CD14-positive monocyte (primary cell): ENCODE data around the gene EDIL3. TPM values are rescaled to one million over a fixed set of nuclear protein-coding genes. Genes with fewer than 3 reads are reported as not detected.

Experiments used
- DNase-seq, 3 donors: peaks; one replicate each; pipeline ENCODE4 v3.0.0-alpha.2; 2011 to 2022
- H2AFZ ChIP-seq: 2 replicates; pipeline ENCODE4 v1.6.0; 2012; ENCODE audit warnings: mild to moderate bottlenecking, low read depth, low read length, inconsistent platforms; ENCODE audit not compliant: insufficient read depth, poor library complexity, severe bottlenecking
- H3K27ac ChIP-seq, 2 donors: 1 replicate in 1 of 2; 2 replicates in 1 of 2; pipeline ENCODE4 v1.5.1; 2012 to 2013; ENCODE audit warnings: low read length in 2 of 2, control low read depth in 1 of 2, inconsistent platforms in 1 of 2, low read depth in 1 of 2, mild to moderate bottlenecking in 1 of 2
- H3K27me3 ChIP-seq, 2 donors: one replicate each; pipeline versions ENCODE4 v1.6.0 to v1.6.1; 2011 to 2013; ENCODE audit warnings: low read length in 2 of 2; ENCODE audit not compliant: control insufficient read depth in 2 of 2, insufficient read depth in 2 of 2
- H3K36me3 ChIP-seq, 2 donors: replicated peaks in 1 of 2; 1 replicate in 1 of 2; 2 replicates in 1 of 2; pipeline versions ENCODE4 v1.5.1 to v1.6.1; 2012 to 2013; ENCODE audit warnings: low read length in 2 of 2, control low read depth in 1 of 2, inconsistent platforms in 1 of 2, mild to moderate bottlenecking in 1 of 2; ENCODE audit not compliant: insufficient read depth in 2 of 2, control insufficient read depth in 1 of 2
- H3K4me1 ChIP-seq, 2 donors: 1 replicate in 1 of 2; 2 replicates in 1 of 2; pipeline versions ENCODE4 v1.5.1 to v1.6.1; 2012 to 2013; ENCODE audit warnings: low read length in 2 of 2, control low read depth in 1 of 2, inconsistent platforms in 1 of 2, mild to moderate bottlenecking in 1 of 2, moderate library complexity in 1 of 2; ENCODE audit not compliant: insufficient read depth in 2 of 2, control insufficient read depth in 1 of 2
- H3K4me2 ChIP-seq: replicated peaks from 2 replicates; pipeline ENCODE3; 2012; ENCODE audit warnings: low read length, moderate library complexity, mild to moderate bottlenecking; ENCODE audit not compliant: poor library complexity, severe bottlenecking; ENCODE audit errors: extremely low read depth
- H3K4me3 ChIP-seq, 3 experiments: fragments of 200-600 bp in 1 of 3; sonication (generic) in 1 of 3; replicated peaks in 1 of 3; 1 replicate in 2 of 3; 2 replicates in 1 of 3; pipeline ENCODE4 v1.5.1; 2011 to 2013; ENCODE audit warnings: low read length in 3 of 3, mild to moderate bottlenecking in 3 of 3, control low read depth in 2 of 3, low read depth in 2 of 3, inconsistent platforms in 1 of 3, moderate library complexity in 1 of 3
- H3K79me2 ChIP-seq: 2 replicates; pipeline ENCODE4 v1.6.0; 2012; ENCODE audit warnings: mild to moderate bottlenecking, control low read depth, inconsistent platforms, low read length, moderate library complexity; ENCODE audit not compliant: insufficient read depth
- H3K9ac ChIP-seq: 2 replicates; pipeline ENCODE4 v1.6.0; 2017; ENCODE audit warnings: low read length, mild to moderate bottlenecking; ENCODE audit not compliant: insufficient read depth, poor library complexity, severe bottlenecking
- H3K9me3 ChIP-seq, 2 donors: replicated peaks in 1 of 2; 1 replicate in 1 of 2; 2 replicates in 1 of 2; pipeline versions ENCODE4 v1.5.1 to v1.6.1; 2012 to 2013; ENCODE audit warnings: low read length in 2 of 2, control low read depth in 1 of 2; ENCODE audit not compliant: control insufficient read depth in 1 of 2, insufficient read depth in 1 of 2
- H4K20me1 ChIP-seq: 2 replicates; pipeline ENCODE4 v1.6.0; 2012; ENCODE audit warnings: mild to moderate bottlenecking, low read length, control low read depth, moderate library complexity; ENCODE audit not compliant: insufficient read depth
- H3K27ac Mint-ChIP-seq, 7 donors: one replicate each; pipeline ENCODE4 v1.8.0; 2020; ENCODE audit warnings: mild to moderate bottlenecking in 7 of 7, mixed read lengths in 7 of 7, moderate library complexity in 6 of 7, inconsistent platforms in 2 of 7
- H3K27me3 Mint-ChIP-seq, 3 donors: one replicate each; pipeline ENCODE4 v1.8.0; 2021 to 2022; ENCODE audit warnings: low read depth in 3 of 3, mild to moderate bottlenecking in 3 of 3, mixed read lengths in 3 of 3, moderate library complexity in 3 of 3, inconsistent platforms in 1 of 3
- H3K36me3 Mint-ChIP-seq, 2 donors: one replicate each; pipeline ENCODE4 v1.8.0; 2020; ENCODE audit warnings: mixed read lengths in 2 of 2, inconsistent platforms in 1 of 2, mild to moderate bottlenecking in 1 of 2
- H3K4me1 Mint-ChIP-seq: one replicate; pipeline ENCODE4 v1.8.0; 2020; ENCODE audit warnings: mild to moderate bottlenecking, mixed read lengths
- H3K4me3 Mint-ChIP-seq, 2 donors: one replicate each; pipeline ENCODE4 v1.8.0; 2020; ENCODE audit warnings: mild to moderate bottlenecking in 2 of 2, mixed read lengths in 2 of 2, moderate library complexity in 1 of 2
- H3K9me3 Mint-ChIP-seq, 7 donors: one replicate each; pipeline ENCODE4 v1.8.0; 2020 to 2022; ENCODE audit warnings: mixed read lengths in 7 of 7, mild to moderate bottlenecking in 6 of 7, moderate library complexity in 6 of 7, inconsistent platforms in 2 of 7
- CTCF ChIP-seq: fragments of 200-600 bp; IDR thresholded peaks from one replicate; pipeline ENCODE4 v1.8.0; 2022; ENCODE audit warnings: antibody characterized with exemption, mild to moderate bottlenecking
- WGBS: methylation state at CpG from one replicate; pipeline ENCODE4 v1.1.5; 2013; ENCODE audit warnings: missing lambda C conversion rate; ENCODE audit not compliant: insufficient coverage; 5-methylcytosine and 5-hydroxymethylcytosine counted together
- intact Hi-C, 2 donors: fragments of 100-400 bp; cut with micrococcal nuclease; formaldehyde crosslinking; loops; one replicate each; pipeline versions ENCODE4 v1.15.0 to v1.15.1; 2023
- polyA plus RNA-seq, 3 donors: library from polyadenylated mRNA; depleted of rRNA in 1 of 3; unstranded in 2 of 3; stranded (reverse) in 1 of 3; fragments of 300-500 nt in 2 of 3; fragments of >200 nt in 1 of 3; fragmentation: Illumina TruSeq in 2 of 3; gene quantifications; 1 replicate in 2 of 3; 2 replicates in 1 of 3; pipeline ENCODE4 v1.2.3, GENCODE V29; 2012 to 2021

EDIL3 gene
- polyA plus RNA-seq, 3 donors, result 0.09 TPM; not detected in 2

GRCh38 chr5:83946516-83946915, 438.2 kb downstream of the EDIL3 start:
- no peaks in the 10 kb centered on the region for H4K20me1 ChIP-seq
- no peaks in the 10 kb centered on the region for H3K4me1 Mint-ChIP-seq

DNA sequence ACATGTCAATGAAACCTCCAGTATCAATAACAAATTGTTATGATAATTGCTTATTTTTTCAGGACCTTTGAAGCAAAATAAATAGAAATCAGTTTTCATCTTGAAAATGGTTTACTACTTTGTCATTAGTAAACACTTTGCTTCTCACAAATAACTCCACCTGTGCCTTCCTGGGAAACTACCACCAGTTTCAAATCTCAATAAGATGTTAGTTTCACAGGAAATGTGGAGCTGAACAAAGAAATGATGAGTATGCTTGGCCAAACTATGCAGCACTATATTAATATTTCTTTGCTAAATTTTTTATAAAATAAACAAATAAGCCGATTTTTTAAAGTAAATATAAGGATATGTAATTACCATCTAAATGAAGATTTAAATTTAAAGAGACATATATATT, 442.5 kb downstream of the EDIL3 start:
- Histone ChIP-seq H4K20me1 (no peaks in the 10 kb centered on the region), H3K79me2 (no peaks in the 10 kb centered on the region), H3K4me2 (no peak overlapping the region), H3K9ac (no peak overlapping the region), H3K9me3 (no peaks in the 10 kb centered on the region), H3K27ac (no peak overlapping the region), H2AFZ (no peak overlapping the region), H3K36me3 (no peaks in the 10 kb centered on the region), H3K27me3 (no peaks in the 10 kb centered on the region), H3K4me1 (no peaks in the 10 kb centered on the region), H3K4me3 (no peak overlapping the region)
- Mint-ChIP-seq H3K9me3 (peaks cover 0 to 5% (median 0%) of the 10 kb centered on the region in 7 donors), H3K4me3 (no peak overlapping the region), H3K27me3 (no peaks in the 10 kb centered on the region), H3K27ac (no peak overlapping the region), H3K36me3 (no peaks in the 10 kb centered on the region), H3K4me1 (no peaks in the 10 kb centered on the region)
- no peak for DNase-seq
- TF ChIP-seq CTCF, result no peak
- intact Hi-C loops, result no loop called here
- no CpG with 5 or more reads among the region's 1 CpG for WGBS

More at GRCh38 chr5:83946516-83946915, 438.2 kb downstream of the EDIL3 start:
- intact Hi-C loops, result no loop called here
- Histone ChIP-seq H3K27me3 (no peaks in the 10 kb centered on the region), H3K79me2 (no peaks in the 10 kb centered on the region), H2AFZ (no peak overlapping the region), H3K4me2 (no peak overlapping the region), H3K9me3 (no peaks in the 10 kb centered on the region), H3K4me1 (no peaks in the 10 kb centered on the region), H3K27ac (no peak overlapping the region), H3K4me3 (no peak overlapping the region), H3K9ac (no peak overlapping the region), H3K36me3 (no peaks in the 10 kb centered on the region)
- Mint-ChIP-seq H3K27ac (no peak overlapping the region), H3K27me3 (no peaks in the 10 kb centered on the region), H3K36me3 (no peaks in the 10 kb centered on the region), H3K4me3 (no peak overlapping the region), H3K9me3 (peaks cover 0 to 5% (median 0%) of the 10 kb centered on the region in 7 donors)
- no peak for TF ChIP-seq CTCF
- 100% methylated on average over 3 of the region's 6 CpGs for WGBS
- DNase-seq, result no peak
